Endothelial cell of umbilical vein (primary cell): Measurements from ENCODE around the gene TCERG1L. TPM values are rescaled to one million over a fixed set of nuclear protein-coding genes. Genes with fewer than 3 reads are reported as not detected.

Experiments used
- BruUV-seq: library from RNA; stranded (reverse); fragments of 400-500 nt; replicated peaks from 2 replicates; lab custom pipeline; 2021; lab: Mats Ljungman, UMichigan
- CTCF ChIA-PET: fragments of 300-600, 350-600 bp; sonication (Branson Sonifier 250); formaldehyde crosslinking; loops from one replicate; lab custom pipeline; 2021; ENCODE audit warnings: antibody characterized with exemption, inconsistent platforms; lab: Charles Lee
- POLR2A ChIA-PET: fragments of 300-600, 350-600 bp; sonication (Branson Sonifier 250); formaldehyde crosslinking; loops from one replicate; lab custom pipeline; 2021; ENCODE audit warnings: antibody characterized with exemption, inconsistent platforms; lab: Charles Lee
- DNase-seq: peaks from one replicate; pipeline ENCODE4 v3.0.0-alpha.2; 2011; ENCODE audit warnings: low read depth, low spot score
- FAIRE-seq: peaks from 2 replicates; lab custom pipeline; 2011; peaks lifted over from hg19 to GRCh38; lab: Jason Lieb, UNC
- H2AFZ ChIP-seq: 2 replicates; pipeline ENCODE4 v1.6.0; 2012; ENCODE audit warnings: low read depth, low read length, control low read depth, inconsistent platforms
- H3K27ac ChIP-seq: 2 replicates; pipeline ENCODE4 v1.5.1; 2011; ENCODE audit warnings: low read depth, mild to moderate bottlenecking, control low read depth, low read length, moderate library complexity; ENCODE audit not compliant: insufficient read depth
- H3K27me3 ChIP-seq, 2 experiments: 2 replicates each; pipeline versions ENCODE4 v1.6.0 to v1.6.1; 2011; ENCODE audit warnings: low read length in 2 of 2, mixed read lengths in 1 of 2; ENCODE audit not compliant: control insufficient read depth in 2 of 2, insufficient read depth in 2 of 2
- H3K36me3 ChIP-seq, 2 experiments: 2 replicates in 1 of 2; 3 replicates in 1 of 2; pipeline ENCODE4 v1.5.1; 2011; ENCODE audit warnings: low read length in 2 of 2, mild to moderate bottlenecking in 1 of 2, moderate library complexity in 1 of 2; ENCODE audit not compliant: control insufficient read depth in 2 of 2, insufficient read depth in 2 of 2; ENCODE audit errors: extremely low read depth in 1 of 2
- H3K4me1 ChIP-seq: 3 replicates; pipeline ENCODE4 v1.5.1; 2011; ENCODE audit warnings: mild to moderate bottlenecking, low read length; ENCODE audit not compliant: control insufficient read depth, insufficient read depth; ENCODE audit errors: extremely low read depth
- H3K4me2 ChIP-seq: 2 replicates; pipeline ENCODE4 v1.6.1; 2011; ENCODE audit warnings: low read length, control low read depth, mixed read lengths; ENCODE audit not compliant: insufficient read depth
- H3K4me3 ChIP-seq, 3 experiments: fragments of 200-600 bp in 1 of 3; sonication (generic), shearing (Covaris generic) in 1 of 3; replicated peaks in 1 of 3; 2 replicates each; pipeline ENCODE4 v1.5.1; 2011 to 2016; ENCODE audit warnings: control low read depth in 3 of 3, low read length in 3 of 3, mild to moderate bottlenecking in 2 of 3, inconsistent platforms in 1 of 3, low read depth in 1 of 3, moderate library complexity in 1 of 3; ENCODE audit not compliant: insufficient read depth in 1 of 3
- H3K79me2 ChIP-seq: 2 replicates; pipeline ENCODE4 v1.6.0; 2012; ENCODE audit warnings: low read length, inconsistent platforms; ENCODE audit not compliant: control insufficient read depth, insufficient read depth
- H3K9ac ChIP-seq: replicated peaks from 2 replicates; pipeline ENCODE3; 2011; ENCODE audit warnings: low read length, control low read depth; ENCODE audit not compliant: insufficient read depth; ENCODE audit errors: extremely low read depth
- H3K9me1 ChIP-seq: replicated peaks from 3 replicates; pipeline ENCODE4 v1.6.0; 2011; ENCODE audit warnings: mild to moderate bottlenecking, low read length; ENCODE audit not compliant: control insufficient read depth, insufficient read depth; ENCODE audit errors: extremely low read depth
- H3K9me3 ChIP-seq: replicated peaks from 2 replicates; pipeline ENCODE4 v1.5.1; 2012; ENCODE audit warnings: low read length, inconsistent platforms; ENCODE audit not compliant: control insufficient read depth, insufficient read depth
- H4K20me1 ChIP-seq: replicated peaks from 2 replicates; pipeline ENCODE3; 2011; ENCODE audit warnings: mild to moderate bottlenecking, low read length; ENCODE audit not compliant: control insufficient read depth, insufficient read depth; ENCODE audit errors: extremely low read depth
- CTCF ChIP-seq, 2 donors: IDR thresholded peaks; 1 replicate in 1 of 2; 2 replicates in 1 of 2; pipeline ENCODE4 v1.5.1; 2011; ENCODE audit warnings: low read length in 2 of 2, mild to moderate bottlenecking in 2 of 2, moderate library complexity in 2 of 2, control low read depth in 1 of 2, inconsistent platforms in 1 of 2, low read depth in 1 of 2; ENCODE audit not compliant: insufficient read depth in 1 of 2; ENCODE audit errors: extremely low read depth in 1 of 2
- EZH2 ChIP-seq: IDR thresholded peaks from 2 replicates; pipeline ENCODE4 v1.6.1; 2012; ENCODE audit warnings: borderline replicate concordance, low read depth, mild to moderate bottlenecking, moderate library complexity, low read length, inconsistent platforms; ENCODE audit not compliant: severe bottlenecking
- FOS ChIP-seq: IDR thresholded peaks from 2 replicates; pipeline ENCODE4 v1.6.1; 2011; ENCODE audit warnings: mild to moderate bottlenecking, low read length, moderate library complexity, borderline replicate concordance; ENCODE audit not compliant: insufficient read depth
- GATA2 ChIP-seq: IDR thresholded peaks from 2 replicates; pipeline ENCODE4 v1.7.0; 2011; ENCODE audit warnings: low read depth, mild to moderate bottlenecking, moderate library complexity, mixed read lengths, low read length; ENCODE audit not compliant: insufficient read length, insufficient read depth
- JUN ChIP-seq: IDR thresholded peaks from 2 replicates; pipeline ENCODE4 v1.6.1; 2011; ENCODE audit warnings: borderline replicate concordance, low read depth; ENCODE audit not compliant: insufficient read length, insufficient read depth
- MYC ChIP-seq: IDR thresholded peaks from one replicate; pipeline ENCODE4 v1.6.1; 2011; ENCODE audit warnings: mild to moderate bottlenecking, low read depth, low read length
- POLR2A ChIP-seq: IDR thresholded peaks from 2 replicates; pipeline ENCODE4 v1.6.1; 2012; ENCODE audit warnings: low read depth, mild to moderate bottlenecking, control low read depth, low read length
- POLR2AphosphoS5 ChIP-seq: IDR thresholded peaks from 2 replicates; pipeline ENCODE4 v1.6.1; 2012; ENCODE audit warnings: low read depth, mild to moderate bottlenecking, control low read depth, low read length, moderate library complexity; ENCODE audit not compliant: insufficient read depth
- dilution Hi-C: fragments of 300-500 bp; cut with MboI; formaldehyde crosslinking; loops from one replicate; pipeline ENCODE4 v1.15.0; 2019; ENCODE audit warnings: low sequenced_read_pairs; ENCODE audit not compliant: extremely low pct_ligation_motif_present
- intact Hi-C: fragments of 100-400 bp; cut with micrococcal nuclease; formaldehyde crosslinking; loops from one replicate; pipeline ENCODE4 v1.10.0; 2022
- polyA plus RNA-seq, 4 experiments: library from polyadenylated mRNA; depleted of rRNA in 3 of 4; stranded (reverse) in 3 of 4; unstranded in 1 of 4; fragments of >200 nt; gene quantifications; 2 replicates each; pipeline versions ENCODE4 v1.2.1 to v1.2.3, GENCODE V29; 2011 to 2012; ENCODE audit warnings: missing spikeins in 1 of 4
- total RNA-seq: library from RNA; stranded (reverse); gene quantifications from 2 replicates; pipeline ENCODE4 v1.2.3, GENCODE V29; 2021
- TF ChIP-seq, protein P1 (sequence below): IDR thresholded peaks from 2 replicates; pipeline ENCODE4 v1.6.1; 2011; ENCODE audit not compliant: insufficient read depth, insufficient read length

TCERG1L gene
- total and polyA plus RNA-seq, 2 donors (not counting 3 experiments of a cell fraction or from before 2014, with no cell fraction given) = not detected

GRCh38 chr10:131085091-131085860 lies 226.2 kb downstream of the TCERG1L start:
- Histone ChIP-seq H3K27me3 (no peaks in the 10 kb centered on the region), H3K9me3 (peaks cover 16% of the 10 kb centered on the region), H3K9me1 (no peaks in the 10 kb centered on the region), H3K9ac (no peak overlapping the region), H3K4me3 (no peak overlapping the region), H3K79me2 (no peaks in the 10 kb centered on the region), H3K27ac (no peak overlapping the region), H4K20me1 (no peaks in the 10 kb centered on the region), H3K4me1 (no peaks in the 10 kb centered on the region), H3K36me3 (no peaks in the 10 kb centered on the region), H2AFZ (no peak overlapping the region), H3K4me2 (no peak overlapping the region)
- FAIRE-seq (no peak), DNase-seq (no peak)
- dilution Hi-C loops (no loop called here), intact Hi-C loops (no loop called here)
- BruUV-seq = no TSS peak
- CTCF ChIA-PET = no interaction called here
- TF ChIP-seq MYC = no peak
- TF ChIP-seq JUN = no peak
- TF ChIP-seq, protein P1, sequence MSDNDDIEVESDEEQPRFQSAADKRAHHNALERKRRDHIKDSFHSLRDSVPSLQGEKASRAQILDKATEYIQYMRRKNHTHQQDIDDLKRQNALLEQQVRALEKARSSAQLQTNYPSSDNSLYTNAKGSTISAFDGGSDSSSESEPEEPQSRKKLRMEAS = no peak
- TF ChIP-seq CTCF (IDR thresholded peaks at IDR 0.05; ENCODE audit: extremely low read depth in 1 of 2, insufficient read depth in 1 of 2, low read depth in 1 of 2, low read length in 2 of 2) = no peak
- no peak for TF ChIP-seq GATA2
- TF ChIP-seq EZH2 = no peak
- no peak for TF ChIP-seq POLR2A
- no peak for TF ChIP-seq FOS
- TF ChIP-seq POLR2AphosphoS5 = no peak
- POLR2A ChIA-PET = no interaction called here
